Activated naive CD4-positive, alpha-beta T cell treated with anti-CD3 and anti-CD28 coated beads for 36 hours (primary cell): ENCODE data around the gene NUCKS1. TPM values are rescaled to one million over a fixed set of nuclear protein-coding genes. Genes with fewer than 3 reads are reported as not detected.

ENCODE experiments used
- CTCF ChIA-PET: fragments of 350-600 bp; sonication (Branson Sonifier 250); formaldehyde crosslinking; loops from one replicate; lab custom pipeline; 2021; ENCODE audit warnings: antibody characterized with exemption; lab: Charles Lee
- DNase-seq: peaks from one replicate; pipeline ENCODE4 v3.0.0-alpha.2; 2020
- H3K27ac Mint-ChIP-seq: one replicate; pipeline ENCODE4 v1.8.0; 2021; ENCODE audit warnings: mild to moderate bottlenecking, mixed read lengths
- H3K27me3 Mint-ChIP-seq: one replicate; pipeline ENCODE4 v1.8.0; 2021; ENCODE audit warnings: low read depth, mixed read lengths
- H3K36me3 Mint-ChIP-seq: one replicate; pipeline ENCODE4 v1.8.0; 2021; ENCODE audit warnings: low read depth, mixed read lengths
- H3K4me1 Mint-ChIP-seq: one replicate; pipeline ENCODE4 v1.8.0; 2021; ENCODE audit warnings: low read depth, mixed read lengths
- H3K4me3 Mint-ChIP-seq: one replicate; pipeline ENCODE4 v1.8.0; 2021; ENCODE audit warnings: mild to moderate bottlenecking, moderate library complexity, mixed read lengths
- H3K9me3 Mint-ChIP-seq: one replicate; pipeline ENCODE4 v1.8.0; 2021; ENCODE audit warnings: mixed read lengths
- intact Hi-C: fragments of 100-400 bp; cut with micrococcal nuclease; formaldehyde crosslinking; loops from one replicate; pipeline ENCODE4 v1.15.1; 2023
- total RNA-seq, 2 experiments: library from RNA; stranded (reverse); gene quantifications; one replicate each; pipeline ENCODE4 v1.2.3, GENCODE V29; 2021

NUCKS1 gene
- total RNA-seq, 2 experiments from 2014 or later = 215 to 218 TPM

DNA sequence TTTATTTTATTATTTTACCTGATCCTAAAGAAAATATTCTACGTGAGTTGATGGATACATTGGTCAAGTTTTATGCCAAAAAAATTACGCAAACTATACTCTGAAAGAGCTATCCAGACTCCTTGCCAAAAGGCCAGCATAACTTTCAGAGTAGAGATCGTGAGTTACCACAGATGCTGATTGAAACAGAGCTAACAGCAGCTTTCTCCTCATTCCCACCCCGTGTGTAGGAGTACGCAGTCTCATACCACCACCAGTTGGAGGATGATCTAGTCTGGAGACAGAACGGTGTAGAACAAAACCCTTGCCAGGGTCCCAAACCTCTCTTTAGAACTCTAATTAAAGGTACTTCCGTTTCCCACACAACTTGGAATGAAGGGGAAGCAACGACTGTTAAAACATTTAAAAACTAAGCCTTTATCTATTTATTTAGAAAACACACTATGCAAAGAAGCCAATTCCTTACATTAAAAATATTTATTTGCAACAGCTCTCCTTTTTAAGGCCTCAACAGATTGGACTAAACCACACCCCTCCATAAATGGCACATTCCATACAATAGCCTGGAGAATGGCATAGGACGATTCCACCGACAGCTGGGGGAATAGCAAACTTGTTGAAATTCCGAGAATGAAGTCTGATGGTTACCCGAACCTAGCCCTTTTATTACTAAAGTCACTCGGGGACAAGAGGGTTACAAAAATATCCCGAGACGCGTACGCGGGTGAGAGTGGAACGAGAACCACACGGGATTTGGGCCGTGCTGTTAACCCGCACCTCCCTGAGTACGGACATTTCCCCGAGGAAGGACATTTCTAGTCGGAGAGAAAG lies 1.4 kb downstream of the NUCKS1 start:
- intact Hi-C loops = loop anchor here (1.0 to 2.0 kb wide), 3 partner anchors 24 to 38 kb away; no protein-coding TSS in a partner anchor
- CTCF ChIA-PET = interaction anchor here (0.5 to 2.1 kb wide), 7 partner anchors 10 to 260 kb away, joined by 3 to 13 read pairs (median 3); no protein-coding TSS in a partner anchor
- Mint-ChIP-seq H3K27me3 (no peaks in the 10 kb centered on the region), H3K36me3 (peaks cover 29% of the 10 kb centered on the region), H3K4me1 (peaks cover 44% of the 10 kb centered on the region), H3K4me3 (peak overlapping the region; percentile 88), H3K27ac (peak overlapping the region; percentile 89), H3K9me3 (no peaks in the 10 kb centered on the region)
- DNase-seq = peak; percentile 63

- H3K27ac Mint-ChIP-seq = peak overlapping the region; percentile 65
- intact Hi-C loops = loop anchor here (1.0 kb wide), 1 partner anchor 8 kb away; no protein-coding TSS in a partner anchor
These were observed 3.1 kb downstream of the NUCKS1 start for GRCh38 chr1:205746757-205747412.

DNA sequence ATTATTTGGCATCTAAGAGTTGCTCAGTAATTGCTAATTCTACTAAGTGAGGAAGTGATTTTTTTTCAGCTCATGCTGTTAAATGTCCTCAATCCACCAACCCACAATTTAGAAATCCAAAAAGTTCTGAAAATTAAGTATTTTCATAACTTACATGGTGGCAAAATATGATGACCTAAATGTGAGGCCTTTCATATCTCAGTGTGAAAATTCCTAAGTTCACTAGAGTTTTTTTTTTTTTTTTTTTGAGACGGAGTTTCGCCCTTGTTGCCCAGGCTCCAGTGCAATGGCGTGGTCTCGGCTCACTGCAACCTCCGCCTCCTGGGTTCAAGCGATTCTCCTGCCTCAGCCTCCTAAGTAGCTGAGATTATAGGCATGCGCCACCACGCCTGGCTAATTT lies 5.6 kb downstream of the NUCKS1 start:
- no peak overlapping the region for H3K27ac Mint-ChIP-seq

More at GRCh38 chr1:205746757-205747412, 3.1 kb downstream of the NUCKS1 start:
- DNase-seq = no peak
- no peaks in the 10 kb centered on the region for H3K27me3 Mint-ChIP-seq
- H3K4me1 Mint-ChIP-seq = peaks cover 59% of the 10 kb centered on the region
- peak overlapping the region; percentile 44 for H3K4me3 Mint-ChIP-seq
- peaks cover 29% of the 10 kb centered on the region for H3K36me3 Mint-ChIP-seq
- no peaks in the 10 kb centered on the region for H3K9me3 Mint-ChIP-seq
- CTCF ChIA-PET = interaction anchor here (0.8 to 1.1 kb wide), 2 partner anchors 35 to 36 kb away, joined by 3 to 5 read pairs; no protein-coding TSS in a partner anchor

DNA sequence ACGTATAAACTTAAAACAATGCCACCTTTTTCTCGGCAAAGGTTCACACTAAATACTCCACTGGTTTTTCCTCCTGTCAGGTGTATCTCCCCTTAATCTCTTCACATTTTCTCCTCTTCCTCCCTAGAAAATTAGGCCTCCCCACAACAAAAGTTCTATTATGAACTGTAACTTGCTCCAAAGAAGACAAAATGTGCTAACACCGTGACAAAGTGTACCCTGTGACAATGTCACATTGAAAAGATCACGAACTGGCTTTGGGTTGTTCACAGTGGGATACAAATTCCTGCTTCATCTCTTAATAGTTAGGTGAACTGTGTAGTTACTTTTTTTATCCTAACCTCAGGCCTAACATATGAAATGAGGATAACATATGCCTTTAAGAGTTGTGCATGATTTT lies 6.0 kb downstream of the NUCKS1 start:
- Mint-ChIP-seq H3K4me3 (no peak overlapping the region), H3K4me1 (peaks cover 70% of the 10 kb centered on the region), H3K27me3 (no peaks in the 10 kb centered on the region), H3K27ac (peak overlapping the region; percentile 47), H3K9me3 (no peaks in the 10 kb centered on the region), H3K36me3 (peaks cover 27% of the 10 kb centered on the region)
- intact Hi-C loops = no loop called here
- CTCF ChIA-PET = no interaction called here
- DNase-seq = no peak

More for the DNA sequence above, 5.6 kb downstream of the NUCKS1 start:
- Mint-ChIP-seq H3K9me3 (no peaks in the 10 kb centered on the region), H3K4me3 (no peak overlapping the region), H3K4me1 (peaks cover 67% of the 10 kb centered on the region), H3K36me3 (peaks cover 26% of the 10 kb centered on the region), H3K27me3 (no peaks in the 10 kb centered on the region)
- no peak for DNase-seq
- intact Hi-C loops = no loop called here
- CTCF ChIA-PET = no interaction called here

DNA sequence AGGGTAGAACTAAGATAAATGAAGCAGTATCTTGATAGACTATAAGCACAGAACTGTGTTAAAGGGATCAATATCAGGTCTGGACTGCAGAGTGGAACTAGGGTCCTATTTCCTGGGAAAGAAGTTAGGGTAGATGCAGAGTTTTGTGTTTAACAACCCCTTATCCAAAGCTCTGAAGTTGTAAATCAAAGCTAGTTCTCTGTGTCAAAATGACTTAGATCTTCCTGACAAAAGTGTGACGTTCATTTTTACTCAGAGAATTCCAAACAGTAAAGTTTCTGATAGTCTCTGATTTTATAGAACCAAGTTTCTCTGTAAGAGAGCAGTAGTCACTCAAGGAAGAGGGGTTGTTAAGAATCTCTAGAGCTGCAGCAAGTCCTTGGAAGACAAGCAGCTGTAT lies 8.3 kb downstream of the NUCKS1 start:
- Mint-ChIP-seq H3K4me1 (peaks cover 61% of the 10 kb centered on the region), H3K4me3 (no peak overlapping the region), H3K36me3 (peaks cover 20% of the 10 kb centered on the region), H3K27ac (no peak overlapping the region), H3K27me3 (no peaks in the 10 kb centered on the region), H3K9me3 (no peaks in the 10 kb centered on the region)
- intact Hi-C loops = no loop called here
- no peak for DNase-seq
- CTCF ChIA-PET = interaction anchor here (1.0 to 1.3 kb wide), 2 partner anchors 27 to 31 kb away, joined by 3 to 4 read pairs; no protein-coding TSS in a partner anchor

DNA sequence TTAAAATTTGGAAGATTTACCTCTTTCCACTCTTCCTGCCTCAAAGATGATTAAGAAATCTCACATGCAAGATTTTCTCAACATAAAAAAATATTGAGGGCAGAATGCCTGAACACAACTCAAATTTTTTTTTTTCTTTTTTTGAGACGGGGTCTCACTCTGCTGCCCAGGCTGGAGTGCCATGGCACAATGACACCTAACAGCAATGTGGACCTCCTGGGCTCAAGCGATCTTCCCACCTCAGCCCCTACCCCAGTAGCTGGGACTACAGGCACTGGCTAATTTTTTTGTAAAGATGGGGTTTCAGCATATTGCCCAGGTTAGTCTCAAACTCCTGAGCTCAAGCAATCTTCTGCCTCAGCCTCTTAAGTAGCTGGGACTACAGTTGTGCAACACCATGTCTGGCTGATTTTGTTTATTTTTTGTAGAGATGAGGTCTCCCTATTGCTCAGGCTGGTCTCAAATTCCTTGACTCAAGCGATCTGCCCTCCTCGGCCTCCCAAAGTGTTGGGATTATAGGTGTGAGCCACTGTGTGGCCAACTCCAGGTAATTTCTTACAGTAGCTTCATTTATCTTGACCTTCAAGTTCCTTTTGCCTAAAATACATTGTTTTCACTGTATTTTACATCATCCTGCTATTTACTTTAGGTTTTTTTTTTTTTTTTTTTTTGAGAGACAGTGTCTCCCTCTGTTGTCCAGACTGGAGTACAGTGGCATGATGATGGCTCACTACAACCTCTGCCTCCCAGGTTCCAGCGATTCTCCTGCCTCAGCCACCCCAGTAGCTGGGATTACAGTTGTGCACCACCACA lies 10.4 kb downstream of the NUCKS1 start:
- Mint-ChIP-seq H3K4me1 (peaks cover 47% of the 10 kb centered on the region), H3K27me3 (no peaks in the 10 kb centered on the region), H3K4me3 (no peak overlapping the region), H3K36me3 (peaks cover 20% of the 10 kb centered on the region), H3K27ac (peak overlapping the region; percentile 24), H3K9me3 (no peaks in the 10 kb centered on the region)
- CTCF ChIA-PET = interaction anchor here (0.7 to 1.6 kb wide), 3 partner anchors 10 to 31 kb away, joined by 3 to 5 read pairs (median 3); no protein-coding TSS in a partner anchor
- no peak for DNase-seq
- intact Hi-C loops = loop anchor here (1.0 kb wide), 1 partner anchor 8 kb away; no protein-coding TSS in a partner anchor

DNA sequence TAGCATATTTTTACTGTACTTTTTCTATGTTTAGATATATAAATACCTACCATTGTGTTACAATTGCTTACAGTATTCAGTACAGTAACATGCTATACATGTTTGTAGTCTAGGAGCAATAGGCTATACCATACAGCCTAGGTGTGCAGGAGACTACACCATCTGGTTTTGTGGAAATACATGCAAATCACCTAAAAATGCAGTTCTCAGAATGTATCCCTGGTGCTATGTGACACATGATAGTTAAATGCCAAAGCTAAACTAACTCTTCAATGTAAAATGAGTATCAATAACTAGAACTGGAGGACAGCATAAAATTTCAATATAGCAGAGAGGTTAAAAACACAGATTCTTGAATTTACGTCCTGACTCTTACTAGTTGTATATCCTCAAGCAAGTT lies 14.8 kb downstream of the NUCKS1 start:
- no peaks in the 10 kb centered on the region for H3K9me3 Mint-ChIP-seq
- H3K27ac Mint-ChIP-seq = no peak overlapping the region
- no peak overlapping the region for H3K4me3 Mint-ChIP-seq
- CTCF ChIA-PET = interaction anchor here (2.6 kb wide), 1 partner anchor 24 kb away, joined by 7 read pairs; no protein-coding TSS in a partner anchor
- H3K4me1 Mint-ChIP-seq = peaks cover 44% of the 10 kb centered on the region
- peaks cover 33% of the 10 kb centered on the region for H3K36me3 Mint-ChIP-seq
- no peaks in the 10 kb centered on the region for H3K27me3 Mint-ChIP-seq
- intact Hi-C loops = no loop called here
- DNase-seq = no peak

DNA sequence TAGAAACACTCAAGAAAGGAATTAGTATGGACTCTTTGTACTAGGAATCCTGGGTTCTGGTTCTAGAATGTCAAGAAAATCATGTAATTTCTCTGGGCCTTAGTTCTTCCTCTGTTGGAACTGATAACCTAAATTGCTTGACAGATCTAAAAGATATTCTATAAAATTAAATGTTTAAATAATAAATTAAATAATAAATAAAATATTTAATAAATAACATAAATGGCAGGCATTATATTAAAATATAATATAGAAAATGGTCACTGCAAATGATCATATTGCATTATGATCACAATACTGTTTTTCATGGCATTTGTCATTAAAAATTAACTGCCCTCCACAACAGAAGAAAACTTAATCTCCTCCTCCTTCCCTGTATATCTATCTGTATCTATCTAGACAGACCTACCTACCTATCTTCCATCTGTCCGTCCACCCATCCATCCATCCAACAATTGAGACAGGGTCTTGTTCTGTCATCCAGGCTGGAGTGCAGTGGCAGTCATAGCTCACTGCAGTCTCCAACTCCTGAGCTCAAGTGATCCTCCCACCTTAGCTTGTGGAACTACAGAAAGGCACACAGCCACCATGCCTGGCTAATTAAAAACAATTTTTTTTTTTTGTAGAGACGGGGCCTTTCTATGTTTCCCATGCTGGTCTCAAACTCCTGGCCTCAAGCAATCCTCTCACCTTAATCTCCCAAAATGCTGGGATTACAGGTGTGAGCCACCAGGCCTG lies 16.4 kb downstream of the NUCKS1 start:
- peaks cover 27% of the 10 kb centered on the region for H3K36me3 Mint-ChIP-seq
- intact Hi-C loops = no loop called here
- no peak for DNase-seq
- no peak overlapping the region for H3K4me3 Mint-ChIP-seq
- no peaks in the 10 kb centered on the region for H3K9me3 Mint-ChIP-seq
- H3K27ac Mint-ChIP-seq = no peak overlapping the region
- H3K27me3 Mint-ChIP-seq = no peaks in the 10 kb centered on the region
- CTCF ChIA-PET = interaction anchor here (0.7 to 1.5 kb wide), 5 partner anchors 22 to 244 kb away, joined by 3 to 4 read pairs (median 3); no protein-coding TSS in a partner anchor
- H3K4me1 Mint-ChIP-seq = peaks cover 42% of the 10 kb centered on the region

DNA sequence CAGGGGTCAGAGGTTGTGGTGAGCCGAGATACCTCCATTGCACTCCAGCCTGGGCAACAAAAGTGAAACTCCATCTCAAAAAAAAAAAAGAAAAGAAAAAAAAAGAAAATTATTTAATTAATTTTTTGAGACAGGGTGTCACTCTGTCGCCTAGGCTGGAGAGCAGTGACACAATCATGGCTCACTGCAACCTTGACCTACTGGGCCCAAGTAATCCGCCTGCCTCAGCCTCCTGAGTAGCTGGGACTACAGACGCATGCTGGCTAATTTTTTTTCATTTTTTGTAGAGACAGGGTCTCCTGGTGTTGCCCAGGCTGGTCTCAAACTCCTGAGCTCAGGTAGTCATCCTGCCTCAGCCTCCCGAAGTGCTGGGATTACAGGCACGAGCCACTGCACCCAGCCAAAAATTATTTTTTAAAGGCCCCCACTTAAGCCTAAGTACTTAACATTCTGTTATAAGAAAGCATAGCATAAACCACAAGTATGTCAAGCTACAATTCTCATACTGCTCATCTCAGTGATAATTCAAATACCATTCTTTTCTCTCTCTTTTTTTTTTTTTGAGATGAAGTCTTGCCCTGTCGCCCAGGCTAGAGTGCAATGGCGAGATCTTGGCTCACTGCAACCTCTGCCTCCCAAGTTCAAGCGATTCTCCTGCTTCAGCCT lies 19.9 kb downstream of the NUCKS1 start:
- DNase-seq = no peak
- CTCF ChIA-PET = interaction anchor here (0.8 to 1.6 kb wide), 3 partner anchors 18 to 27 kb away, joined by 3 to 5 read pairs (median 3); no protein-coding TSS in a partner anchor
- Mint-ChIP-seq H3K27ac (no peak overlapping the region), H3K4me3 (no peak overlapping the region), H3K27me3 (no peaks in the 10 kb centered on the region), H3K4me1 (peaks cover 33% of the 10 kb centered on the region), H3K36me3 (peaks cover 26% of the 10 kb centered on the region), H3K9me3 (no peaks in the 10 kb centered on the region)
- intact Hi-C loops = no loop called here

- Mint-ChIP-seq H3K4me3 (no peak overlapping the region), H3K4me1 (peaks cover 21% of the 10 kb centered on the region), H3K9me3 (no peaks in the 10 kb centered on the region), H3K27me3 (no peaks in the 10 kb centered on the region), H3K27ac (no peak overlapping the region), H3K36me3 (peaks cover 37% of the 10 kb centered on the region)
- CTCF ChIA-PET = interaction anchor here (1.6 kb wide), 1 partner anchor 15 kb away, joined by 4 read pairs; no protein-coding TSS in a partner anchor
- intact Hi-C loops = no loop called here
- DNase-seq = no peak
These were observed 23.3 kb downstream of the NUCKS1 start for GRCh38 chr1:205726619-205727125.
